Measurements from ENCODE around the gene SPPL3. TPM values are rescaled to one million over a fixed set of nuclear protein-coding genes. Genes with fewer than 3 reads are reported as not detected.

The SPPL3 gene
- total and polyA plus RNA-seq, 2 experiments from 2014 or later, result 10.9 to 27.8 TPM

DNA sequence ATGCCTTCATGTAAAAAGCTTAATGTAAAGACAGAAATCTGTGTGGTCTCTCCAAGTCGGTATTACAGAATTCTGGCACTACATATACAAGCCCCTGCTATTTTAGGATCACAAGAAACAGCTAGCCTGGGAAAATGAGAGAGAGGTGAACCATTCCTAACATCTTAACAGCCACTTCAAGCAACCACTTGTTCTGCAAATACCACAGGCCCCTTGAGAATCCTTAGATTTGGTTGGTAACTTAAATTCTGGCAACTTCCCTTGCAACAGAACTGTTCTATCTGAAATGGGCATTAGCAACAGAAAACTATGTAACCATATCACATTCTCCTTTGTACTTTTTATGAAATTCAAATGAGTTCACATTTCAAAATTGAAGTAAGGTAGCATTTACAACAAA lies 68.5 kb downstream of the SPPL3 start:
- ATAC-seq (no peak), DNase-seq (ENCODE audit: low spot score) (no peak)
- Histone ChIP-seq H3K27ac (ENCODE audit: low read depth) (no peak overlapping the region), H3K9me2 (ENCODE audit: insufficient read depth) (no peaks in the 10 kb centered on the region; the same call in 1 of the 2 replicates), H3K4me2 (no peak overlapping the region), H3K79me2 (replicated peaks; ENCODE audit: insufficient read depth) (peaks cover 76% of the 10 kb centered on the region), H3K4me1 (ENCODE audit: insufficient read depth) (0 out of 2 replicates have a peak, but pooled peaks cover 12% of the 10 kb centered on the region), H3K36me3 (ENCODE audit: insufficient read depth) (no peaks in the 10 kb centered on the region), H3K27me3 (ENCODE audit: insufficient read depth) (no peaks in the 10 kb centered on the region), H4K20me1 (replicated peaks; ENCODE audit: insufficient read depth) (peaks cover 28% of the 10 kb centered on the region), H2AFZ (no peak overlapping the region), H3F3A (replicated peaks; ENCODE audit: low read depth) (no peaks in the 10 kb centered on the region; the same call in 1 of the 2 replicates), H3K4me3 (no peak overlapping the region)
- Mint-ChIP-seq H3K27ac (no peak overlapping the region), H3K4me1 (peaks cover 22% of the 10 kb centered on the region), H3K4me3 (no peak overlapping the region), H3K9me3 (no peaks in the 10 kb centered on the region), H3K27me3 (ENCODE audit: insufficient read depth, low read depth, poor library complexity) (no peaks in the 10 kb centered on the region), H3K36me3 (ENCODE audit: low read depth) (peaks cover 6% of the 10 kb centered on the region; the same call in 1 of the 3 replicates)
- TF ChIP-seq REST (IDR thresholded peaks at IDR 0.05; ENCODE audit: unreplicated experiment) (no peak), POLR2AphosphoS5 (IDR thresholded peaks at IDR 0.05; ENCODE audit: low read depth) (no peak), ZNF114 (CRISPR knock-in tag; IDR thresholded peaks at IDR 0.05) (no peak), CREB1 (CRISPR knock-in tag; IDR thresholded peaks at IDR 0.05; ENCODE audit: low read depth) (no peak), ZNF331 (CRISPR knock-in tag; IDR thresholded peaks at IDR 0.05; ENCODE audit: low read depth) (no peak), CTCF (conservative IDR thresholded peaks at IDR 0.05; ENCODE audit: low read depth in 2 of 2) (no peak), NANOG (IDR thresholded peaks at IDR 0.05; ENCODE audit: borderline replicate concordance) (no peak), STAT1 (IDR thresholded peaks at IDR 0.05; ENCODE audit: unreplicated experiment) (no peak), JUNB (IDR thresholded peaks at IDR 0.05; ENCODE audit: unreplicated experiment) (no peak), ETS1 (IDR thresholded peaks at IDR 0.05) (no peak), EZH2phosphoT487 (IDR thresholded peaks at IDR 0.05; ENCODE audit: unreplicated experiment) (no peak), EZH2 (IDR thresholded peaks at IDR 0.05; ENCODE audit: low read depth, unreplicated experiment) (no peak)
- TF ChIP-seq, protein P1, sequence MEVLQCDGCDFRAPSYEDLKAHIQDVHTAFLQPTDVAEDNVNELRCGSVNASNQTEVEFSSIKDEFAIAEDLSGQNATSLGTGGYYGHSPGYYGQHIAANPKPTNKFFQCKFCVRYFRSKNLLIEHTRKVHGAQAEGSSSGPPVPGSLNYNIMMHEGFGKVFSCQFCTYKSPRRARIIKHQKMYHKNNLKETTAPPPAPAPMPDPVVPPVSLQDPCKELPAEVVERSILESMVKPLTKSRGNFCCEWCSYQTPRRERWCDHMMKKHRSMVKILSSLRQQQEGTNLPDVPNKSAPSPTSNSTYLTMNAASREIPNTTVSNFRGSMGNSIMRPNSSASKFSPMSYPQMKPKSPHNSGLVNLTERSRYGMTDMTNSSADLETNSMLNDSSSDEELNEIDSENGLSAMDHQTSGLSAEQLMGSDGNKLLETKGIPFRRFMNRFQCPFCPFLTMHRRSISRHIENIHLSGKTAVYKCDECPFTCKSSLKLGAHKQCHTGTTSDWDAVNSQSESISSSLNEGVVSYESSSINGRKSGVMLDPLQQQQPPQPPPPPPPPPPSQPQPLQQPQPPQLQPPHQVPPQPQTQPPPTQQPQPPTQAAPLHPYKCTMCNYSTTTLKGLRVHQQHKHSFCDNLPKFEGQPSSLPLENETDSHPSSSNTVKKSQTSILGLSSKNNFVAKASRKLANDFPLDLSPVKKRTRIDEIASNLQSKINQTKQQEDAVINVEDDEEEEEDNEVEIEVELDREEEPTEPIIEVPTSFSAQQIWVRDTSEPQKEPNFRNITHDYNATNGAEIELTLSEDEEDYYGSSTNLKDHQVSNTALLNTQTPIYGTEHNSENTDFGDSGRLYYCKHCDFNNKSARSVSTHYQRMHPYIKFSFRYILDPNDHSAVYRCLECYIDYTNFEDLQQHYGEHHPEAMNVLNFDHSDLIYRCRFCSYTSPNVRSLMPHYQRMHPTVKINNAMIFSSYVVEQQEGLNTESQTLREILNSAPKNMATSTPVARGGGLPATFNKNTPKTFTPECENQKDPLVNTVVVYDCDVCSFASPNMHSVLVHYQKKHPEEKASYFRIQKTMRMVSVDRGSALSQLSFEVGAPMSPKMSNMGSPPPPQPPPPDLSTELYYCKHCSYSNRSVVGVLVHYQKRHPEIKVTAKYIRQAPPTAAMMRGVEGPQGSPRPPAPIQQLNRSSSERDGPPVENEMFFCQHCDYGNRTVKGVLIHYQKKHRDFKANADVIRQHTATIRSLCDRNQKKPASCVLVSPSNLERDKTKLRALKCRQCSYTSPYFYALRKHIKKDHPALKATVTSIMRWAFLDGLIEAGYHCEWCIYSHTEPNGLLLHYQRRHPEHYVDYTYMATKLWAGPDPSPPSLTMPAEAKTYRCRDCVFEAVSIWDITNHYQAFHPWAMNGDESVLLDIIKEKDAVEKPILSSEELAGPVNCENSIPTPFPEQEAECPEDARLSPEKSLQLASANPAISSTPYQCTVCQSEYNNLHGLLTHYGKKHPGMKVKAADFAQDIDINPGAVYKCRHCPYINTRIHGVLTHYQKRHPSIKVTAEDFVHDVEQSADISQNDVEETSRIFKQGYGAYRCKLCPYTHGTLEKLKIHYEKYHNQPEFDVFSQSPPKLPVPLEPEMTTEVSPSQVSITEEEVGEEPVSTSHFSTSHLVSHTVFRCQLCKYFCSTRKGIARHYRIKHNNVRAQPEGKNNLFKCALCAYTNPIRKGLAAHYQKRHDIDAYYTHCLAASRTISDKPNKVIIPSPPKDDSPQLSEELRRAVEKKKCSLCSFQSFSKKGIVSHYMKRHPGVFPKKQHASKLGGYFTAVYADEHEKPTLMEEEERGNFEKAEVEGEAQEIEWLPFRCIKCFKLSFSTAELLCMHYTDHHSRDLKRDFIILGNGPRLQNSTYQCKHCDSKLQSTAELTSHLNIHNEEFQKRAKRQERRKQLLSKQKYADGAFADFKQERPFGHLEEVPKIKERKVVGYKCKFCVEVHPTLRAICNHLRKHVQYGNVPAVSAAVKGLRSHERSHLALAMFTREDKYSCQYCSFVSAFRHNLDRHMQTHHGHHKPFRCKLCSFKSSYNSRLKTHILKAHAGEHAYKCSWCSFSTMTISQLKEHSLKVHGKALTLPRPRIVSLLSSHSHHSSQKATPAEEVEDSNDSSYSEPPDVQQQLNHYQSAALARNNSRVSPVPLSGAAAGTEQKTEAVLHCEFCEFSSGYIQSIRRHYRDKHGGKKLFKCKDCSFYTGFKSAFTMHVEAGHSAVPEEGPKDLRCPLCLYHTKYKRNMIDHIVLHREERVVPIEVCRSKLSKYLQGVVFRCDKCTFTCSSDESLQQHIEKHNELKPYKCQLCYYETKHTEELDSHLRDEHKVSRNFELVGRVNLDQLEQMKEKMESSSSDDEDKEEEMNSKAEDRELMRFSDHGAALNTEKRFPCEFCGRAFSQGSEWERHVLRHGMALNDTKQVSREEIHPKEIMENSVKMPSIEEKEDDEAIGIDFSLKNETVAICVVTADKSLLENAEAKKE (CRISPR knock-in tag; IDR thresholded peaks at IDR 0.05), result no peak

Measured in GM23338 (cell line).